Measurements from ENCODE around the gene TBCB.

DNA sequence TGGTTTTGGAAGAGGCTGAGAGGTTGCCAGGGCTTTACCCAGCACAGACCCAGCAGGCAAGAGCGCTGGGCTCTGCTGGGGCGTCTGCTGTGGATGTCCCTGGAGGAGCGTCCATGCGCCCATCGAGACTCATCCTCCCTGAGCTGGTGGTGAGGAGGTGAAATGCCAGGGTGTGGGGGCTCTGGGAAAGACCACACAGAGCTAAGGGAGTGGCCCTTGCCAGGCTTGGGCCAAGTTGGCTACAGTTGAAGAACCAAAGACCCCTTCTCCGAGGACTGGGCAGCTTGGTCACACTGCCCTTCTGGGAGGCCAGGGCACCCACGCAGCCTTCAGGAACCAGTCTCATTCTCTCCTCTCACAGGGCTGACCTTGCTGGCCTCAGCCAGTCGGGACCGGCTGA is 28.9 kb upstream of the TBCB start:
- TF ChIP-seq POLR2AphosphoS5 (IDR thresholded peaks at IDR 0.05; ENCODE audit: low read depth) = no peak
- TF ChIP-seq, protein P1, sequence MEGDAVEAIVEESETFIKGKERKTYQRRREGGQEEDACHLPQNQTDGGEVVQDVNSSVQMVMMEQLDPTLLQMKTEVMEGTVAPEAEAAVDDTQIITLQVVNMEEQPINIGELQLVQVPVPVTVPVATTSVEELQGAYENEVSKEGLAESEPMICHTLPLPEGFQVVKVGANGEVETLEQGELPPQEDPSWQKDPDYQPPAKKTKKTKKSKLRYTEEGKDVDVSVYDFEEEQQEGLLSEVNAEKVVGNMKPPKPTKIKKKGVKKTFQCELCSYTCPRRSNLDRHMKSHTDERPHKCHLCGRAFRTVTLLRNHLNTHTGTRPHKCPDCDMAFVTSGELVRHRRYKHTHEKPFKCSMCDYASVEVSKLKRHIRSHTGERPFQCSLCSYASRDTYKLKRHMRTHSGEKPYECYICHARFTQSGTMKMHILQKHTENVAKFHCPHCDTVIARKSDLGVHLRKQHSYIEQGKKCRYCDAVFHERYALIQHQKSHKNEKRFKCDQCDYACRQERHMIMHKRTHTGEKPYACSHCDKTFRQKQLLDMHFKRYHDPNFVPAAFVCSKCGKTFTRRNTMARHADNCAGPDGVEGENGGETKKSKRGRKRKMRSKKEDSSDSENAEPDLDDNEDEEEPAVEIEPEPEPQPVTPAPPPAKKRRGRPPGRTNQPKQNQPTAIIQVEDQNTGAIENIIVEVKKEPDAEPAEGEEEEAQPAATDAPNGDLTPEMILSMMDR (IDR thresholded peaks at IDR 0.05; ENCODE audit: insufficient read depth, low read length) = no peak
- TF ChIP-seq REST (IDR thresholded peaks at IDR 0.05; ENCODE audit: insufficient replicate concordance, low read depth) = no peak
- no peak for TF ChIP-seq SPI1 (IDR thresholded peaks at IDR 0.05; ENCODE audit: borderline replicate concordance, low read depth)
